OCI-LY3 (cell line): ENCODE data around the gene FGFBP1.

Experiments
- CTCF ChIP-seq: fragments of 200-600, 300-600 bp; sonication (generic); IDR thresholded peaks from 2 replicates; pipeline ENCODE4 v1.5.1; 2014; ENCODE audit warnings: antibody characterized with exemption, low read length, low read depth
- EZH2phosphoT487 ChIP-seq: fragments of 200-600 bp; shearing (Covaris generic); IDR thresholded peaks from 2 replicates; pipeline ENCODE4 v1.6.1; 2018; ENCODE audit warnings: antibody characterized with exemption, mixed run types, low read depth

GRCh38 chr4:15953625-15954024 is 15.1 kb upstream of the FGFBP1 start:
- TF ChIP-seq CTCF (no peak), EZH2phosphoT487 (no peak)
